HepG2 (cell line): ENCODE data around the gene NAB2. TPM values are rescaled to one million over a fixed set of nuclear protein-coding genes. Genes with fewer than 3 reads are reported as not detected.

ENCODE experiments used
- ATAC-seq: fragments of 200-7000 bp; cut with Tn5 transposase; 3 replicates; pipeline ENCODE4 v1.9.1; 2020; ENCODE audit warnings: mild to moderate bottlenecking, moderate library complexity
- BruUV-seq: library from RNA; stranded (reverse); fragments of 400-500 nt; replicated peaks from 2 replicates; lab custom pipeline; 2021; lab: Mats Ljungman, UMichigan
- CTCF ChIA-PET: fragments of 300-600 bp; formaldehyde crosslinking; extraction: SDS; loops from one replicate; lab custom pipeline; 2021; ENCODE audit warnings: low total read pairs, inconsistent platforms, low intra/inter-chr PET ratio; lab: Yijun Ruan, JAX
- POLR2A ChIA-PET: fragments of 350-600 bp; sonication (Branson Sonifier 250); formaldehyde crosslinking; loops from one replicate; lab custom pipeline; 2020; ENCODE audit warnings: antibody characterized with exemption, inconsistent platforms; lab: Yijun Ruan, JAX
- DNase-seq: peaks from one replicate; pipeline ENCODE4 v3.0.0-alpha.2; 2015; ENCODE audit warnings: low spot score
- FAIRE-seq: peaks from 3 replicates; lab custom pipeline; 2011; peaks lifted over from hg19 to GRCh38; lab: Jason Lieb, UNC
- H2AFZ ChIP-seq: one replicate; pipeline ENCODE4 v1.6.1; 2011; ENCODE audit warnings: low read length, inconsistent platforms
- H3K27ac ChIP-seq: fragments of 300-600 bp; 3 replicates; pipeline ENCODE4 v1.8.0; 2011; ENCODE audit warnings: mixed run types, mild to moderate bottlenecking, mixed read lengths, low read length, inconsistent platforms; ENCODE audit not compliant: insufficient read depth; ENCODE audit errors: extremely low read length
- H3K27me3 ChIP-seq, 2 experiments: fragments of 200-600 bp in 1 of 2; 2 replicates in 1 of 2; 3 replicates in 1 of 2; pipeline versions ENCODE4 v1.6.0 to v1.8.0; 2011; ENCODE audit warnings: low read length in 2 of 2, mild to moderate bottlenecking in 2 of 2, moderate library complexity in 2 of 2, inconsistent platforms in 1 of 2; ENCODE audit not compliant: insufficient read depth in 2 of 2, control insufficient read depth in 1 of 2
- H3K36me3 ChIP-seq, 2 experiments: fragments of 200-600 bp in 1 of 2; replicated peaks in 1 of 2; 2 replicates in 1 of 2; 3 replicates in 1 of 2; pipeline versions ENCODE4 v1.5.1 to v1.8.0; 2011; ENCODE audit warnings: low read length in 2 of 2, inconsistent platforms in 1 of 2; ENCODE audit not compliant: insufficient read depth in 2 of 2, control insufficient read depth in 1 of 2
- H3K4me1 ChIP-seq: 2 replicates; pipeline ENCODE4 v1.5.1; 2012; ENCODE audit warnings: low read length, inconsistent platforms; ENCODE audit not compliant: insufficient read depth
- H3K4me2 ChIP-seq: 2 replicates; pipeline ENCODE4 v1.6.0; 2011; ENCODE audit warnings: low read depth, low read length, inconsistent platforms
- H3K4me3 ChIP-seq, 3 experiments: fragments of 200-600 bp in 1 of 3; sonication (generic), shearing (Covaris generic) in 1 of 3; replicated peaks in 1 of 3; 2 replicates each; pipeline ENCODE4 v1.5.1; 2011 to 2016; ENCODE audit warnings: low read length in 3 of 3, inconsistent platforms in 2 of 3, low read depth in 2 of 3, mild to moderate bottlenecking in 2 of 3, control low read depth in 1 of 3, mixed read lengths in 1 of 3; ENCODE audit not compliant: insufficient read depth in 1 of 3
- H3K79me2 ChIP-seq: one replicate; pipeline ENCODE4 v1.6.1; 2011; ENCODE audit warnings: low read length, inconsistent platforms; ENCODE audit not compliant: insufficient read depth
- H3K9ac ChIP-seq: 2 replicates; pipeline ENCODE4 v1.6.0; 2011; ENCODE audit warnings: mild to moderate bottlenecking, low read depth, low read length, inconsistent platforms; ENCODE audit not compliant: insufficient read depth
- H3K9me3 ChIP-seq: 2 replicates; pipeline ENCODE4 v1.5.1; 2012; ENCODE audit warnings: mild to moderate bottlenecking, low read length
- H4K20me1 ChIP-seq: 2 replicates; pipeline ENCODE4 v1.6.0; 2011; ENCODE audit warnings: inconsistent platforms, mild to moderate bottlenecking, low read length, moderate library complexity; ENCODE audit not compliant: insufficient read depth
- FIP1L1 ChIP-seq: fragments of 200-400 bp; formaldehyde crosslinking; IDR thresholded peaks from 2 replicates; pipeline ENCODE4 v1.6.1; 2018; ENCODE audit warnings: low read depth, mild to moderate bottlenecking, low read length, moderate library complexity, borderline replicate concordance; ENCODE audit not compliant: insufficient read depth
- GFI1 ChIP-seq: sonication (generic); formaldehyde crosslinking; IDR thresholded peaks from 2 replicates; pipeline ENCODE4 v1.5.0; 2020; ENCODE audit warnings: missing genetic modification reagents, mild to moderate bottlenecking, borderline replicate concordance
- PCBP1 ChIP-seq: fragments of 200-400 bp; formaldehyde crosslinking; IDR thresholded peaks from 2 replicates; pipeline ENCODE4 v1.6.1; 2017; ENCODE audit warnings: mild to moderate bottlenecking, low read depth, low read length, borderline replicate concordance
- RBM39 ChIP-seq: fragments of 200-400 bp; formaldehyde crosslinking; IDR thresholded peaks from one replicate; pipeline ENCODE4 v1.6.1; 2018; ENCODE audit warnings: antibody characterized with exemption, mild to moderate bottlenecking, low read depth, low read length; ENCODE audit not compliant: poor library complexity, severe bottlenecking
- REXO4 ChIP-seq: sonication (generic); formaldehyde crosslinking; IDR thresholded peaks from 2 replicates; pipeline ENCODE4 v1.8.0; 2022; ENCODE audit warnings: missing genetic modification reagents, mild to moderate bottlenecking, borderline replicate concordance
- ZFP41 ChIP-seq: sonication (generic); formaldehyde crosslinking; IDR thresholded peaks from 2 replicates; pipeline ENCODE4 v1.4.0; 2020; ENCODE audit warnings: mild to moderate bottlenecking, missing genetic modification reagents, borderline replicate concordance
- ZFP90 ChIP-seq: sonication (generic); formaldehyde crosslinking; IDR thresholded peaks from 2 replicates; pipeline ENCODE4 v1.8.0; 2022; ENCODE audit warnings: missing genetic modification reagents, mild to moderate bottlenecking, inconsistent platforms, borderline replicate concordance
- ZNF207 ChIP-seq: fragments of 450-650 bp; IDR thresholded peaks from 2 replicates; pipeline ENCODE4 v1.6.1; 2016; ENCODE audit warnings: antibody characterized with exemption, borderline replicate concordance
- ZNF235 ChIP-seq: sonication (generic); formaldehyde crosslinking; IDR thresholded peaks from 2 replicates; pipeline ENCODE4 v1.8.1; 2023; ENCODE audit warnings: mild to moderate bottlenecking, missing genetic modification reagents, borderline replicate concordance
- ZNF350 ChIP-seq: sonication (generic); formaldehyde crosslinking; IDR thresholded peaks from 2 replicates; pipeline ENCODE4 v1.4.0; 2020; ENCODE audit warnings: mild to moderate bottlenecking, low read depth, missing genetic modification reagents, borderline replicate concordance
- ZNF430 ChIP-seq: sonication (generic); formaldehyde crosslinking; IDR thresholded peaks from 2 replicates; pipeline ENCODE4 v1.9.0; 2021; ENCODE audit warnings: mild to moderate bottlenecking, missing genetic modification reagents
- ZNF432 ChIP-seq: sonication (generic); formaldehyde crosslinking; IDR thresholded peaks from 2 replicates; pipeline ENCODE4 v1.5.0; 2020; ENCODE audit warnings: missing genetic modification reagents, mild to moderate bottlenecking, borderline replicate concordance
- WGBS: methylation state at CpG from one replicate; pipeline ENCODE4 v1.1.6; 2017; ENCODE audit warnings: low lambda C conversion rate; 5-methylcytosine and 5-hydroxymethylcytosine counted together
- in situ Hi-C: cut with HindIII; loops from 2 replicates; pipeline ENCODE4 v1.10.0; 2017; ENCODE audit warnings: low pct_unique_long_range_greater_than_20kb; ENCODE audit not compliant: extremely low pct_ligation_motif_present
- intact Hi-C: fragments of 100-400 bp; cut with micrococcal nuclease; formaldehyde crosslinking; loops from one replicate; pipeline ENCODE4 v1.10.0; 2022; ENCODE audit not compliant: unreplicated experiment
- polyA plus RNA-seq, 8 experiments: library from polyadenylated mRNA; depleted of rRNA in 3 of 8; stranded (reverse) in 7 of 8; unstranded in 1 of 8; fragments of >200 nt; fragmentation: Illumina TruSeq in 4 of 8; extraction: Trizol in 4 of 8; gene quantifications; 2 replicates each; pipeline versions ENCODE4 v1.2.1 to v1.2.3, GENCODE V29; 2011 to 2016; ENCODE audit warnings: low read depth in 4 of 8, missing spikeins in 1 of 8, mixed read lengths in 1 of 8; ENCODE audit not compliant: insufficient read depth in 1 of 8
- total RNA-seq, 5 experiments: library from RNA; depleted of rRNA; stranded (reverse); fragments of >200 nt; fragmentation: Illumina TruSeq; extraction: Trizol; gene quantifications; 2 replicates each; pipeline ENCODE4 v1.2.3, GENCODE V29; 2016; ENCODE audit warnings: low read depth in 1 of 5
- TF ChIP-seq, protein P1 (sequence below): IDR thresholded peaks from 2 replicates; pipeline ENCODE4 v1.6.1; 2016
- TF ChIP-seq, protein P2 (sequence below): conservative IDR thresholded peaks from 2 replicates; pipeline ENCODE4 v1.6.1; 2018; ENCODE audit warnings: missing genetic modification reagents

The NAB2 gene
- total and polyA plus RNA-seq, 2 of the 13 experiments (the other 11 are each of a cell fraction or from before 2014, with no cell fraction given) = 11.7 to 12.9 TPM

DNA sequence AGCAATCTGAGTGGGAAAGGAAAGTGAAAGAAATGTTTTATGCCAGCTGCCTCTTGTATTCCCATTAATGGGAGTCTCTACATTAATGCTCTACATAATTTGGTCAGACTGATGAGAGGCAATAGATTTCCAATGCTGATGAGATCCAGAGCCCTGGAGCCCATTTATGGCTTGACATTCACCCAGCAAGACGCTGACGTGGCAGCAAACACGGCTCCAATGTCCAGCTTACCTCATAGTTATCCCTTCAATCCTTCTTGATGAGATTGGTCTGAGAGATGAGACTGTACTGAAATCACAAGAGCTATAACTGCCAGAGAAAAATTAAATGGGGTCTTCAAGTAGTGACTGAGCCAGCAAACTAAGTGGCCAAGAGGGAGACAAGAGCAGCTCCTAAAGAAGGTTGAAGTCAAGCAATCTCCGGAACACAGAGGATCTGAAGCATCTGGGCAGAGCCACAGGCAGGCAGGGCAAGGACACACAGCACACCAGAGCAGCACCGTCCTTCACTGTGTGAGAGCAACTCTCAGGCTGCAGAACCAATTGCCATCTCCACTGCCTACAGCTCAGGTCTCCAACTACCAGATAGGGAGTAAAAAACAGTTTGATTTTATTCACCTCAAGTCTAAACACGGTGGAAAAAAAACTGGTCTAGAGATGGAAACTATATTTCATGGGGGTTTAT lies 31.7 kb upstream of the NAB2 start (continued):
- TF ChIP-seq, protein P1, sequence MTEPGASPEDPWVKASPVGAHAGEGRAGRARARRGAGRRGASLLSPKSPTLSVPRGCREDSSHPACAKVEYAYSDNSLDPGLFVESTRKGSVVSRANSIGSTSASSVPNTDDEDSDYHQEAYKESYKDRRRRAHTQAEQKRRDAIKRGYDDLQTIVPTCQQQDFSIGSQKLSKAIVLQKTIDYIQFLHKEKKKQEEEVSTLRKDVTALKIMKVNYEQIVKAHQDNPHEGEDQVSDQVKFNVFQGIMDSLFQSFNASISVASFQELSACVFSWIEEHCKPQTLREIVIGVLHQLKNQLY = no peak
- no peak for TF ChIP-seq ZNF207
- no peak for TF ChIP-seq ZFP90 (CRISPR knock-in tag)
- TF ChIP-seq ZNF350 (CRISPR knock-in tag) = no peak
- TF ChIP-seq ZNF430 (CRISPR knock-in tag) = no peak
- no peak for TF ChIP-seq GFI1

DNA sequence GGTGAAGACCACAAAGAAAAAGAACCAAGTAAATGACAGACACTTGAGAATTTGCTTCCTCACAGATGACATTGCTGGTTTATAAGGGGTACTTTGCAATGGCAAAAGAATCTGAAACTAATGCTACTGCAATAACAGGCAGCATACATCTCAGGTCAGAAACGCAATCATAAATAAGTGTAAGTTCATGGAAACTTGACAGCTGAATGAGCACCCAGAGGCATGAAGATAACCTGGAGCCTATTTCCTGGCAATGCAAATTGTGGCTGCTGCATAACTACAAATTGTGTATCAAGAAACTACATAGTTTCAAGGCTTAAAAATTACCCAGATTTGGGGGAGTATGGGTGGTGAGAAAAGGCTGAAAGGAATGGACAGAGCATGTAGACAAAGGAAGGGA lies 30.5 kb upstream of the NAB2 start:
- ATAC-seq = no peak
- Histone ChIP-seq H3K9me3 (no peaks in the 10 kb centered on the region), H3K4me2 (no peak overlapping the region), H2AFZ (no peak overlapping the region), H3K27ac (no peak overlapping the region), H3K4me1 (no peaks in the 10 kb centered on the region), H3K36me3 (peaks cover 7 to 30% of the 10 kb centered on the region in 2 experiments), H3K27me3 (no peaks in the 10 kb centered on the region), H4K20me1 (no peaks in the 10 kb centered on the region), H3K79me2 (no peaks in the 10 kb centered on the region), H3K4me3 (no peak overlapping the region), H3K9ac (no peak overlapping the region)
- no peak for FAIRE-seq
- POLR2A ChIA-PET = interaction anchor here (1.5 kb wide), 1 partner anchor 10 kb away, joined by 3 read pairs; no protein-coding TSS in a partner anchor
- no peak for DNase-seq
- in situ Hi-C loops (no loop called here), intact Hi-C loops (no loop called here)
- TF ChIP-seq REXO4 (CRISPR knock-in tag) = no peak
- no peak for TF ChIP-seq ZFP41
- TF ChIP-seq RBM39 = no peak
- no peak for TF ChIP-seq FIP1L1
- TF ChIP-seq ZNF432 (CRISPR knock-in tag) = no peak
- no peak for TF ChIP-seq PCBP1
- TF ChIP-seq, protein P2, sequence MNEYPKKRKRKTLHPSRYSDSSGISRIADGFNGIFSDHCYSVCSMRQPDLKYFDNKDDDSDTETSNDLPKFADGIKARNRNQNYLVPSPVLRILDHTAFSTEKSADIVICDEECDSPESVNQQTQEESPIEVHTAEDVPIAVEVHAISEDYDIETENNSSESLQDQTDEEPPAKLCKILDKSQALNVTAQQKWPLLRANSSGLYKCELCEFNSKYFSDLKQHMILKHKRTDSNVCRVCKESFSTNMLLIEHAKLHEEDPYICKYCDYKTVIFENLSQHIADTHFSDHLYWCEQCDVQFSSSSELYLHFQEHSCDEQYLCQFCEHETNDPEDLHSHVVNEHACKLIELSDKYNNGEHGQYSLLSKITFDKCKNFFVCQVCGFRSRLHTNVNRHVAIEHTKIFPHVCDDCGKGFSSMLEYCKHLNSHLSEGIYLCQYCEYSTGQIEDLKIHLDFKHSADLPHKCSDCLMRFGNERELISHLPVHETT (CRISPR knock-in tag) = no peak
- no peak for TF ChIP-seq ZNF235 (CRISPR knock-in tag)
- no TSS peak for BruUV-seq
- CTCF ChIA-PET = no interaction called here
- 100% methylated on average over 1 of the region's 1 CpG for WGBS
